Measurements from ENCODE around the gene HIBCH. TPM values are rescaled to one million over a fixed set of nuclear protein-coding genes. Genes with fewer than 3 reads are reported as not detected.

Gene HIBCH
- polyA plus RNA-seq, 1 donor (not counting 4 experiments of a cell fraction or from before 2014, with no cell fraction given): 19.4 TPM

DNA sequence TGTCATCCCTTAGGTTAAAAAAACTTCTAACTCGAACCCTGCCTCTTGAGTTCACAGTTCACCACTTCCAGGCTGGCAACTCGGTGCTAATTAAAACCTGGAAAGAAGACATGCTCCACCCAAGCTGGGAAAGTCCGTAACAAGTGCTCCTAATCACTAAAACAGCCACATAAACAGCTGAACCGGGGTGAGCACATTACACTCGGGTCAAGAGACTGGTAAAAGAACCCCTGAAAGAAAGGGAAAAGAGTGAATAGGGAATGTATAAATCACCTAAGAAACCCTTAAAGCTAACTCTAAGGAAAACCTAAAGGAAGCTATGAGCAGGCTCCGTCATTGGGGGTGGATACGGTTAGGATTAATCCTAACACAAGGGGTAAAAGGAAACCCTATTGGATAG lies 102.0 kb downstream of the HIBCH start:
- H3K9me1 ChIP-seq (ENCODE audit: control insufficient read depth, extremely low read depth, insufficient read depth, low read length): no peaks in the 10 kb centered on the region
- no peak overlapping the region for H3K4me3 ChIP-seq (ENCODE audit: control insufficient read depth in 2 of 3, extremely low read depth in 1 of 3, insufficient read depth in 2 of 3, low read depth in 1 of 3, low read length in 3 of 3)
- dilution Hi-C loops (cut with MboI; ENCODE audit: extremely low pct_ligation_motif_present, low sequenced_read_pairs): no loop called here
- H3K4me2 ChIP-seq (ENCODE audit: control insufficient read depth, extremely low read depth, insufficient read depth, low read depth, low read length): no peak overlapping the region
- DNase-seq (ENCODE audit: low read depth, low spot score) (no peak), FAIRE-seq (no peak)
- no peaks in the 10 kb centered on the region for H3K9me3 ChIP-seq (ENCODE audit: control insufficient read depth, low read depth, low read length)
- no peaks in the 10 kb centered on the region for H3K4me1 ChIP-seq (ENCODE audit: control insufficient read depth, extremely low read depth, insufficient read depth, low read length)
- no peaks in the 10 kb centered on the region for H3K36me3 ChIP-seq (ENCODE audit: control insufficient read depth in 2 of 2, extremely low read depth in 1 of 2, insufficient read depth in 2 of 2, low read length in 2 of 2)
- no peak overlapping the region for H3K9ac ChIP-seq (ENCODE audit: control insufficient read depth, extremely low read depth, insufficient read depth, low read length)
- H2AFZ ChIP-seq (ENCODE audit: control insufficient read depth, low read length): no peak overlapping the region
- H4K20me1 ChIP-seq (ENCODE audit: control insufficient read depth, extremely low read depth, insufficient read depth, low read length): no peaks in the 10 kb centered on the region
- H3K27me3 ChIP-seq (ENCODE audit: control insufficient read depth, extremely low read depth, insufficient read depth, low read length): no peaks in the 10 kb centered on the region
- no peaks in the 10 kb centered on the region for H3K79me2 ChIP-seq (ENCODE audit: control insufficient read depth, insufficient read depth, low read length)
- TF ChIP-seq, protein P1, sequence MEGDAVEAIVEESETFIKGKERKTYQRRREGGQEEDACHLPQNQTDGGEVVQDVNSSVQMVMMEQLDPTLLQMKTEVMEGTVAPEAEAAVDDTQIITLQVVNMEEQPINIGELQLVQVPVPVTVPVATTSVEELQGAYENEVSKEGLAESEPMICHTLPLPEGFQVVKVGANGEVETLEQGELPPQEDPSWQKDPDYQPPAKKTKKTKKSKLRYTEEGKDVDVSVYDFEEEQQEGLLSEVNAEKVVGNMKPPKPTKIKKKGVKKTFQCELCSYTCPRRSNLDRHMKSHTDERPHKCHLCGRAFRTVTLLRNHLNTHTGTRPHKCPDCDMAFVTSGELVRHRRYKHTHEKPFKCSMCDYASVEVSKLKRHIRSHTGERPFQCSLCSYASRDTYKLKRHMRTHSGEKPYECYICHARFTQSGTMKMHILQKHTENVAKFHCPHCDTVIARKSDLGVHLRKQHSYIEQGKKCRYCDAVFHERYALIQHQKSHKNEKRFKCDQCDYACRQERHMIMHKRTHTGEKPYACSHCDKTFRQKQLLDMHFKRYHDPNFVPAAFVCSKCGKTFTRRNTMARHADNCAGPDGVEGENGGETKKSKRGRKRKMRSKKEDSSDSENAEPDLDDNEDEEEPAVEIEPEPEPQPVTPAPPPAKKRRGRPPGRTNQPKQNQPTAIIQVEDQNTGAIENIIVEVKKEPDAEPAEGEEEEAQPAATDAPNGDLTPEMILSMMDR (optimal IDR thresholded peaks at IDR 0.05 in 1 of 3, IDR thresholded peaks at IDR 0.05 in 1 of 3, conservative IDR thresholded peaks at IDR 0.05 in 1 of 3; ENCODE audit: extremely low read depth in 1 of 3, insufficient read depth in 2 of 3, low read length in 3 of 3): no peak
- no peak overlapping the region for H3K27ac ChIP-seq (ENCODE audit: control insufficient read depth, insufficient read depth, low read length)

DNA sequence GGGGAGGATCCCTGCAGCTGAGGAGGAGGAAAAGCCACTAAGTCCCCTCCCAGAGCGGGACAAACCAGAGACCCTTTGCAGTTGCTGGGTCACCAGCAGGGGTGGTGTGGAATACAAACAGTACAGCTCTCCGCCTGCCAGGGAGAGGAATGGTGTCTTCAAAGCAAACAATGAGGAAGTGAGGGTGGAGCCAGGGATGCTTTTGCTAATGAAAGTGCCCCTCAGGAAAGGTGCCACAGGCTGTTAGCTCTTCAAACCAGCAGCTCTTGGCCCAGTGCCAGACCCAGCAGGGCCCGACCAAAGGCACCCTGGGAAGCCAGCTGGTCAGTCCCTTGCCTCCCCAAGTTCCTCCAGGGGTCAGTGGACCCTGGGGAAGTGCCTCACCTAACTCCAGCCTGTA lies 102.8 kb downstream of the HIBCH start:
- Histone ChIP-seq H3K27me3 (ENCODE audit: control insufficient read depth, extremely low read depth, insufficient read depth, low read length) (no peaks in the 10 kb centered on the region), H4K20me1 (ENCODE audit: control insufficient read depth, extremely low read depth, insufficient read depth, low read length) (no peaks in the 10 kb centered on the region), H3K9me1 (ENCODE audit: control insufficient read depth, extremely low read depth, insufficient read depth, low read length) (no peaks in the 10 kb centered on the region), H3K4me3 (ENCODE audit: control insufficient read depth in 2 of 3, extremely low read depth in 1 of 3, insufficient read depth in 2 of 3, low read depth in 1 of 3, low read length in 3 of 3) (no peak overlapping the region), H3K27ac (ENCODE audit: control insufficient read depth, insufficient read depth, low read length) (no peak overlapping the region), H3K9me3 (ENCODE audit: control insufficient read depth, low read depth, low read length) (no peaks in the 10 kb centered on the region), H3K4me2 (ENCODE audit: control insufficient read depth, extremely low read depth, insufficient read depth, low read depth, low read length) (no peak overlapping the region), H3K36me3 (ENCODE audit: control insufficient read depth in 2 of 2, extremely low read depth in 1 of 2, insufficient read depth in 2 of 2, low read length in 2 of 2) (peaks cover 0 to 3% of the 10 kb centered on the region in 2 experiments), H2AFZ (ENCODE audit: control insufficient read depth, low read length) (no peak overlapping the region), H3K79me2 (ENCODE audit: control insufficient read depth, insufficient read depth, low read length) (no peaks in the 10 kb centered on the region), H3K9ac (ENCODE audit: control insufficient read depth, extremely low read depth, insufficient read depth, low read length) (no peak overlapping the region), H3K4me1 (ENCODE audit: control insufficient read depth, extremely low read depth, insufficient read depth, low read length) (no peaks in the 10 kb centered on the region)
- FAIRE-seq (no peak), DNase-seq (ENCODE audit: low read depth, low spot score) (no peak)
- dilution Hi-C loops (cut with MboI; ENCODE audit: extremely low pct_ligation_motif_present, low sequenced_read_pairs): no loop called here
- TF ChIP-seq EZH2 (IDR thresholded peaks at IDR 0.05; ENCODE audit: low read length): no peak
- TF ChIP-seq, protein P1 (optimal IDR thresholded peaks at IDR 0.05 in 1 of 3, IDR thresholded peaks at IDR 0.05 in 1 of 3, conservative IDR thresholded peaks at IDR 0.05 in 1 of 3; ENCODE audit: extremely low read depth in 1 of 3, insufficient read depth in 2 of 3, low read length in 3 of 3): no peak
